Endothelial cell of umbilical vein (primary cell): ENCODE measurements around the gene TUBB1. TPM values are rescaled to one million over a fixed set of nuclear protein-coding genes. Genes with fewer than 3 reads are reported as not detected.

Experiments used
- BruUV-seq: library from RNA; stranded (reverse); fragments of 400-500 nt; replicated peaks from 2 replicates; lab custom pipeline; 2021; lab: Mats Ljungman, UMichigan
- CTCF ChIA-PET: fragments of 300-600, 350-600 bp; sonication (Branson Sonifier 250); formaldehyde crosslinking; loops from one replicate; lab custom pipeline; 2021; ENCODE audit warnings: antibody characterized with exemption, inconsistent platforms; lab: Charles Lee
- POLR2A ChIA-PET: fragments of 300-600, 350-600 bp; sonication (Branson Sonifier 250); formaldehyde crosslinking; loops from one replicate; lab custom pipeline; 2021; ENCODE audit warnings: antibody characterized with exemption, inconsistent platforms; lab: Charles Lee
- DNase-seq: peaks from one replicate; pipeline ENCODE4 v3.0.0-alpha.2; 2011; ENCODE audit warnings: low read depth, low spot score
- FAIRE-seq: peaks from 2 replicates; lab custom pipeline; 2011; peaks lifted over from hg19 to GRCh38; lab: Jason Lieb, UNC
- H2AFZ ChIP-seq: 2 replicates; pipeline ENCODE4 v1.6.0; 2012; ENCODE audit warnings: low read depth, low read length, control low read depth, inconsistent platforms
- H3K27ac ChIP-seq: 2 replicates; pipeline ENCODE4 v1.5.1; 2011; ENCODE audit warnings: low read depth, mild to moderate bottlenecking, control low read depth, low read length, moderate library complexity; ENCODE audit not compliant: insufficient read depth
- H3K27me3 ChIP-seq, 2 experiments: 2 replicates each; pipeline versions ENCODE4 v1.6.0 to v1.6.1; 2011; ENCODE audit warnings: low read length in 2 of 2, mixed read lengths in 1 of 2; ENCODE audit not compliant: control insufficient read depth in 2 of 2, insufficient read depth in 2 of 2
- H3K36me3 ChIP-seq, 2 experiments: 2 replicates in 1 of 2; 3 replicates in 1 of 2; pipeline ENCODE4 v1.5.1; 2011; ENCODE audit warnings: low read length in 2 of 2, mild to moderate bottlenecking in 1 of 2, moderate library complexity in 1 of 2; ENCODE audit not compliant: control insufficient read depth in 2 of 2, insufficient read depth in 2 of 2; ENCODE audit errors: extremely low read depth in 1 of 2
- H3K4me1 ChIP-seq: 3 replicates; pipeline ENCODE4 v1.5.1; 2011; ENCODE audit warnings: mild to moderate bottlenecking, low read length; ENCODE audit not compliant: control insufficient read depth, insufficient read depth; ENCODE audit errors: extremely low read depth
- H3K4me2 ChIP-seq: 2 replicates; pipeline ENCODE4 v1.6.1; 2011; ENCODE audit warnings: low read length, control low read depth, mixed read lengths; ENCODE audit not compliant: insufficient read depth
- H3K4me3 ChIP-seq, 3 experiments: fragments of 200-600 bp in 1 of 3; sonication (generic), shearing (Covaris generic) in 1 of 3; replicated peaks in 1 of 3; 2 replicates each; pipeline ENCODE4 v1.5.1; 2011 to 2016; ENCODE audit warnings: control low read depth in 3 of 3, low read length in 3 of 3, mild to moderate bottlenecking in 2 of 3, inconsistent platforms in 1 of 3, low read depth in 1 of 3, moderate library complexity in 1 of 3; ENCODE audit not compliant: insufficient read depth in 1 of 3
- H3K79me2 ChIP-seq: 2 replicates; pipeline ENCODE4 v1.6.0; 2012; ENCODE audit warnings: low read length, inconsistent platforms; ENCODE audit not compliant: control insufficient read depth, insufficient read depth
- H3K9ac ChIP-seq: replicated peaks from 2 replicates; pipeline ENCODE3; 2011; ENCODE audit warnings: low read length, control low read depth; ENCODE audit not compliant: insufficient read depth; ENCODE audit errors: extremely low read depth
- H3K9me1 ChIP-seq: replicated peaks from 3 replicates; pipeline ENCODE4 v1.6.0; 2011; ENCODE audit warnings: mild to moderate bottlenecking, low read length; ENCODE audit not compliant: control insufficient read depth, insufficient read depth; ENCODE audit errors: extremely low read depth
- H3K9me3 ChIP-seq: replicated peaks from 2 replicates; pipeline ENCODE4 v1.5.1; 2012; ENCODE audit warnings: low read length, inconsistent platforms; ENCODE audit not compliant: control insufficient read depth, insufficient read depth
- H4K20me1 ChIP-seq: replicated peaks from 2 replicates; pipeline ENCODE3; 2011; ENCODE audit warnings: mild to moderate bottlenecking, low read length; ENCODE audit not compliant: control insufficient read depth, insufficient read depth; ENCODE audit errors: extremely low read depth
- CTCF ChIP-seq, 2 donors: IDR thresholded peaks; 1 replicate in 1 of 2; 2 replicates in 1 of 2; pipeline ENCODE4 v1.5.1; 2011; ENCODE audit warnings: low read length in 2 of 2, mild to moderate bottlenecking in 2 of 2, moderate library complexity in 2 of 2, control low read depth in 1 of 2, inconsistent platforms in 1 of 2, low read depth in 1 of 2; ENCODE audit not compliant: insufficient read depth in 1 of 2; ENCODE audit errors: extremely low read depth in 1 of 2
- EZH2 ChIP-seq: IDR thresholded peaks from 2 replicates; pipeline ENCODE4 v1.6.1; 2012; ENCODE audit warnings: borderline replicate concordance, low read depth, mild to moderate bottlenecking, moderate library complexity, low read length, inconsistent platforms; ENCODE audit not compliant: severe bottlenecking
- FOS ChIP-seq: IDR thresholded peaks from 2 replicates; pipeline ENCODE4 v1.6.1; 2011; ENCODE audit warnings: mild to moderate bottlenecking, low read length, moderate library complexity, borderline replicate concordance; ENCODE audit not compliant: insufficient read depth
- GATA2 ChIP-seq: IDR thresholded peaks from 2 replicates; pipeline ENCODE4 v1.7.0; 2011; ENCODE audit warnings: low read depth, mild to moderate bottlenecking, moderate library complexity, mixed read lengths, low read length; ENCODE audit not compliant: insufficient read length, insufficient read depth
- JUN ChIP-seq: IDR thresholded peaks from 2 replicates; pipeline ENCODE4 v1.6.1; 2011; ENCODE audit warnings: borderline replicate concordance, low read depth; ENCODE audit not compliant: insufficient read length, insufficient read depth
- MAX ChIP-seq: IDR thresholded peaks from 2 replicates; pipeline ENCODE4 v1.6.1; 2011; ENCODE audit not compliant: insufficient read depth, insufficient read length
- MYC ChIP-seq: IDR thresholded peaks from one replicate; pipeline ENCODE4 v1.6.1; 2011; ENCODE audit warnings: mild to moderate bottlenecking, low read depth, low read length
- POLR2A ChIP-seq: IDR thresholded peaks from 2 replicates; pipeline ENCODE4 v1.6.1; 2012; ENCODE audit warnings: low read depth, mild to moderate bottlenecking, control low read depth, low read length
- POLR2AphosphoS5 ChIP-seq: IDR thresholded peaks from 2 replicates; pipeline ENCODE4 v1.6.1; 2012; ENCODE audit warnings: low read depth, mild to moderate bottlenecking, control low read depth, low read length, moderate library complexity; ENCODE audit not compliant: insufficient read depth
- dilution Hi-C: fragments of 300-500 bp; cut with MboI; formaldehyde crosslinking; loops from one replicate; pipeline ENCODE4 v1.15.0; 2019; ENCODE audit warnings: low sequenced_read_pairs; ENCODE audit not compliant: extremely low pct_ligation_motif_present
- intact Hi-C: fragments of 100-400 bp; cut with micrococcal nuclease; formaldehyde crosslinking; loops from one replicate; pipeline ENCODE4 v1.10.0; 2022
- polyA plus RNA-seq, 4 experiments: library from polyadenylated mRNA; depleted of rRNA in 3 of 4; stranded (reverse) in 3 of 4; unstranded in 1 of 4; fragments of >200 nt; gene quantifications; 2 replicates each; pipeline versions ENCODE4 v1.2.1 to v1.2.3, GENCODE V29; 2011 to 2012; ENCODE audit warnings: missing spikeins in 1 of 4
- total RNA-seq: library from RNA; stranded (reverse); gene quantifications from 2 replicates; pipeline ENCODE4 v1.2.3, GENCODE V29; 2021

Gene TUBB1
- total and polyA plus RNA-seq, 2 donors (not counting 3 experiments of a cell fraction or from before 2014, with no cell fraction given), result 0.04 TPM; not detected in 1

- Histone ChIP-seq H3K9me1 (no peaks in the 10 kb centered on the region), H3K9ac (no peak overlapping the region), H3K4me2 (no peak overlapping the region), H2AFZ (no peak overlapping the region), H3K27ac (no peak overlapping the region), H3K4me3 (no peak overlapping the region), H4K20me1 (no peaks in the 10 kb centered on the region), H3K79me2 (peaks cover 44% of the 10 kb centered on the region), H3K4me1 (peaks cover 20% of the 10 kb centered on the region), H3K27me3 (no peaks in the 10 kb centered on the region), H3K9me3 (no peaks in the 10 kb centered on the region), H3K36me3 (peaks cover 17 to 28% of the 10 kb centered on the region in 2 experiments)
- intact Hi-C loops (no loop called here), dilution Hi-C loops (no loop called here)
- CTCF ChIA-PET, result no interaction called here
- TF ChIP-seq MYC, result no peak
- no peak for TF ChIP-seq FOS
- no peak for TF ChIP-seq POLR2AphosphoS5
- TF ChIP-seq POLR2A, result no peak
- no peak for TF ChIP-seq CTCF (IDR thresholded peaks at IDR 0.05; ENCODE audit: extremely low read depth in 1 of 2, insufficient read depth in 1 of 2, low read depth in 1 of 2, low read length in 2 of 2)
- no peak for TF ChIP-seq EZH2
- no peak for TF ChIP-seq GATA2
- TF ChIP-seq JUN, result no peak
- TF ChIP-seq MAX, result no peak
- DNase-seq (no peak), FAIRE-seq (no peak)
- no TSS peak for BruUV-seq
- POLR2A ChIA-PET, result no interaction called here
These were observed 16.2 kb downstream of the TUBB1 start for GRCh38 chr20:59035381-59035780.
